Inflammatory macrophage treated with lipopolysaccharide for 4 hours (primary cell): ENCODE data around the gene KLF9.

Experiments
- DNase-seq: peaks from one replicate; pipeline ENCODE4 v3.0.0-alpha.2; 2020

The KLF9 gene

GRCh38 chr9:70352356-70352755 lies 62.1 kb downstream of the KLF9 start:
- no peak for DNase-seq

- no peak for DNase-seq
These were observed 67.4 kb downstream of the KLF9 start for GRCh38 chr9:70347046-70347445.

GRCh38 chr9:70340572-70340971 lies 73.9 kb downstream of the KLF9 start:
- peak; percentile 54 for DNase-seq
